Retinal pigment epithelial cell (primary cell): Measurements from ENCODE around the gene EHBP1.
"Not testable (repeated sequence)": the region's sequence is repeated elsewhere in the genome, so short reads cannot be mapped to it uniquely, and the experiment has no call there.

Experiments
- DNase-seq: peaks from one replicate; pipeline ENCODE4 v3.0.0-alpha.2; 2010; ENCODE audit warnings: low read depth
- H3K4me3 ChIP-seq: 2 replicates; pipeline ENCODE4 v1.5.1; 2011; ENCODE audit warnings: mild to moderate bottlenecking, low read length, control low read depth, moderate library complexity
- TF ChIP-seq, protein P1 (sequence below): conservative IDR thresholded peaks from 2 replicates; pipeline ENCODE4 v1.5.1; 2011; ENCODE audit warnings: low read depth, low read length, control low read depth, inconsistent platforms

Gene EHBP1

GRCh38 chr2:62744603-62745002, 39.1 kb downstream of the EHBP1 start:
- DNase-seq, result no peak
- TF ChIP-seq, protein P1, sequence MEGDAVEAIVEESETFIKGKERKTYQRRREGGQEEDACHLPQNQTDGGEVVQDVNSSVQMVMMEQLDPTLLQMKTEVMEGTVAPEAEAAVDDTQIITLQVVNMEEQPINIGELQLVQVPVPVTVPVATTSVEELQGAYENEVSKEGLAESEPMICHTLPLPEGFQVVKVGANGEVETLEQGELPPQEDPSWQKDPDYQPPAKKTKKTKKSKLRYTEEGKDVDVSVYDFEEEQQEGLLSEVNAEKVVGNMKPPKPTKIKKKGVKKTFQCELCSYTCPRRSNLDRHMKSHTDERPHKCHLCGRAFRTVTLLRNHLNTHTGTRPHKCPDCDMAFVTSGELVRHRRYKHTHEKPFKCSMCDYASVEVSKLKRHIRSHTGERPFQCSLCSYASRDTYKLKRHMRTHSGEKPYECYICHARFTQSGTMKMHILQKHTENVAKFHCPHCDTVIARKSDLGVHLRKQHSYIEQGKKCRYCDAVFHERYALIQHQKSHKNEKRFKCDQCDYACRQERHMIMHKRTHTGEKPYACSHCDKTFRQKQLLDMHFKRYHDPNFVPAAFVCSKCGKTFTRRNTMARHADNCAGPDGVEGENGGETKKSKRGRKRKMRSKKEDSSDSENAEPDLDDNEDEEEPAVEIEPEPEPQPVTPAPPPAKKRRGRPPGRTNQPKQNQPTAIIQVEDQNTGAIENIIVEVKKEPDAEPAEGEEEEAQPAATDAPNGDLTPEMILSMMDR, result no peak
- no peak overlapping the region for H3K4me3 ChIP-seq

DNA sequence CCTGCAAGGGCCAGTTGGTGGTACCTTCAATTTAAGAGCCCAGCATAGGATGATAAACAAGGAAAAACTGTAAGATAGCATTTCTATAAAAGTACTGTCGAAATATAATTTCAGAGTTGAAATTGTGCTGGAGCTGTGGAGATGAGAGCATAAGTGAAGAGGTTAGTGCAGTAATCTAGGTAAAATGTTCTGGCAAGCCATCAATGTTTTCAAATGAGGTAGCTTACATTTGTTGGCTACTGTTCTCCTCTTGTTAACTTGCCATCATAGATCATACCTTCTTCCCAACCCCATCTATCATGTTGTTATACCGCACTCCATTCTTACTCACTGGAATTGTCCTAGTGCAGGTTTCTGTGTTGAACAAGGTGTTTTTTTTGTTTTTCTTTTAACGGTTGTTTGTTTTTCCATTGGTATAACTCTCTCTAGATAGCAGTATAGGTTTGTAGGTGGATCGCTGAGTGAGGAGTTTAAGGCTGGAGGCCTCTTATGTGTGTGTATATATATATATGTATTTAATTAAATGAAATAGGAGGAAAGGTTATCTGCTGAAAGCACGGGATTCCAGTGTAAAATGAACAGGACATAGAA, 40.5 kb downstream of the EHBP1 start:
- TF ChIP-seq, protein P1, result no peak
- DNase-seq, result no peak

DNA sequence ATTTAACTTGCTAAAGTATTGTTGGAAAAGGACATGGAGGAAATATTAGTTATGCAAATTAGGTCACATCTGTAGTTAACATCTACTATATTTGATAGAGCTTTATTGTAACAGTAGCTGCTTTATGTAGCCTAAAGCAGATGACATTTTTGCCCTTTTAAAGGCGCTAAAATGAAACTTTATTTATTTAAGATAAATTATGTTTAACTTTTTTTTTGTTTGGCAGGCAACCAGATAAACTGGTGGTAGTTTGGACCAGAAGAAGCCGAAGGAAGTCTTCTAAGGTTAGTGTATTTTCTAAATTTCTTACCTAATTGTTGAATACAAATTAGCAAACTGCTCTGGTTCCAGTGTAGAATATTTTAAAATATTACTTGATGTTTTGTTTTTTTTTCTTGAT, 41.7 kb downstream of the EHBP1 start:
- no peak for DNase-seq
- TF ChIP-seq, protein P1, result no peak
- no peak overlapping the region for H3K4me3 ChIP-seq

More for the DNA sequence above, 40.5 kb downstream of the EHBP1 start:
- no peak overlapping the region for H3K4me3 ChIP-seq

DNA sequence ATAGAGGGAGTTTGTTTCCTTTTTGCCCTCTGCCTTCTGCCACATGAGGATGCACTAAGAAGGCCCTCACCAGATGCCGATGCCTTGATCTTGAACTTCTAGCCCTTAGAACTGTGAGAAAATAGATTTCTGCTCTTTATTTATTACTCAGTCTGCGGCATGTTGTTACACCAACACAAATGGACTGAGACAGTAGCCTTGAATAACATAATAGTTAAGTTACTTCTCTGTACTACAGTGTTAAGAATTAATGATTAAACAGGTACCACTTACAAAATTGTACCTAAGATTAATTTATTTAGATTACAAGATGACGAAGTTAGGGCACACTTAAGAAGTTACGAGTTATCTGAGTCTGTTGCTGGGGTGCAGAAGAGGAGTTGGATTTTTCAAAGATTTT, 42.4 kb downstream of the EHBP1 start:
- no peak for DNase-seq
- TF ChIP-seq, protein P1, result no peak

GRCh38 chr2:62749111-62749510, 43.6 kb downstream of the EHBP1 start:
- H3K4me3 ChIP-seq, DNase-seq: not testable (repeated sequence)

More for the DNA sequence above, 42.4 kb downstream of the EHBP1 start:
- H3K4me3 ChIP-seq, result no peak overlapping the region

DNA sequence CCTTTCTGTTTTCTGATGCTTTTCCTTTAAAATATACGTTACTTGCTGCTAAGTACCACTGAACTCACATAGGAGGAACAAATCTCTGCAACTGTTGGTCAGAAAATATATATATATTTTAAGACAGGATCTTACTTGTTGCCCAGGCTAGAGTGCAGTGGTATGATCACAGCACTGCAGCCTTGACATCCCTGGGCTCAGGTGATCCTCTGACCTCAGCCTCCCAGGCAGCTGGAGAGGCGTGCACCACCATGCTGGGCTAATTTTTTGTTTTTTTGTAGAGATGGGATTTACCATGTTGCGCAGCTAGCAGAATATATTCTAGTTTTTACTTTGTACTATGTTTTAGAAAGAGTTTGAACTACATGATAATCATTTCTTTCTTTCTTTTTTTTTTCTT, 51.5 kb downstream of the EHBP1 start:
- H3K4me3 ChIP-seq, result no peak overlapping the region
- no peak for DNase-seq
- TF ChIP-seq, protein P1, result no peak

- TF ChIP-seq, protein P1, result no peak
- no peak overlapping the region for H3K4me3 ChIP-seq
Observed at GRCh38 chr2:62760026-62760425, 54.5 kb downstream of the EHBP1 start.

More at GRCh38 chr2:62760026-62760425, 54.5 kb downstream of the EHBP1 start:
- DNase-seq, result no peak
